ENCODE measurements around the gene UBE2QL1.
"Not testable (repeated sequence)": the region's sequence is repeated elsewhere in the genome, so short reads cannot be mapped to it uniquely, and the experiment has no call there.

Gene UBE2QL1

GRCh38 chr5:6501701-6502100 lies 53.0 kb downstream of the UBE2QL1 start:
- DNase-seq, result no peak

- DNase-seq, result no peak
Observed at GRCh38 chr5:6502421-6502820, 53.8 kb downstream of the UBE2QL1 start.

GRCh38 chr5:6503342-6503741 lies 54.7 kb downstream of the UBE2QL1 start:
- no peak for DNase-seq

- DNase-seq, result no peak
Observed at GRCh38 chr5:6504677-6505415, 56.2 kb downstream of the UBE2QL1 start.

GRCh38 chr5:6505416-6505755 lies 56.7 kb downstream of the UBE2QL1 start:
- DNase-seq, result no peak

GRCh38 chr5:6505783-6506557 lies 57.3 kb downstream of the UBE2QL1 start:
- DNase-seq, result no peak

GRCh38 chr5:6506611-6507010 lies 58.0 kb downstream of the UBE2QL1 start:
- no peak for DNase-seq

- no peak for DNase-seq
Observed at GRCh38 chr5:6508931-6509330, 60.3 kb downstream of the UBE2QL1 start.

GRCh38 chr5:6510132-6510531 lies 61.5 kb downstream of the UBE2QL1 start:
- no peak for DNase-seq

GRCh38 chr5:6510973-6511372 lies 62.3 kb downstream of the UBE2QL1 start:
- no peak for DNase-seq

- DNase-seq, result not testable (repeated sequence)
Observed at GRCh38 chr5:6515812-6516211, 67.2 kb downstream of the UBE2QL1 start.

- no peak for DNase-seq
Observed at GRCh38 chr5:6516823-6517222, 68.2 kb downstream of the UBE2QL1 start.

- DNase-seq, result no peak
Observed at GRCh38 chr5:6517510-6517909, 68.9 kb downstream of the UBE2QL1 start.

GRCh38 chr5:6518298-6519057 lies 69.8 kb downstream of the UBE2QL1 start:
- no peak for DNase-seq

GRCh38 chr5:6520201-6520600 lies 71.5 kb downstream of the UBE2QL1 start:
- no peak for DNase-seq

GRCh38 chr5:6522331-6522730 lies 73.7 kb downstream of the UBE2QL1 start:
- no peak for DNase-seq

- no peak for DNase-seq
Observed at GRCh38 chr5:6522923-6523322, 74.3 kb downstream of the UBE2QL1 start.

- DNase-seq, result no peak
Observed at GRCh38 chr5:6525422-6525821, 76.8 kb downstream of the UBE2QL1 start.

- no peak for DNase-seq
Observed at GRCh38 chr5:6525910-6526309, 77.3 kb downstream of the UBE2QL1 start.

- no peak for DNase-seq
Observed at GRCh38 chr5:6527749-6528455, 79.2 kb downstream of the UBE2QL1 start.

GRCh38 chr5:6535594-6535993 lies 86.9 kb downstream of the UBE2QL1 start:
- DNase-seq, result no peak

- DNase-seq, result no peak
Observed at GRCh38 chr5:6539060-6539459, 90.4 kb downstream of the UBE2QL1 start.
